ENCODE results near the gene FRMPD4. TPM values are rescaled to one million over a fixed set of nuclear protein-coding genes. Genes with fewer than 3 reads are reported as not detected.

Gene FRMPD4
- total and polyA plus RNA-seq, 10 of the 15 experiments (the other 5 are each of a cell fraction or from before 2014, with no cell fraction given) = not detected

- TF ChIP-seq SUZ12 (IDR thresholded peaks at IDR 0.05; ENCODE audit: unreplicated experiment) (no peak), CTCF (IDR thresholded peaks at IDR 0.05 in 2 of 3, conservative IDR thresholded peaks at IDR 0.05 in 1 of 3; ENCODE audit: control insufficient read depth in 2 of 3, extremely low read depth in 1 of 3, insufficient read depth in 1 of 3, low read depth in 3 of 3, low read length in 3 of 3) (peak; percentile 27 to 44 (median 42); a peak in 4 of 6 replicates), RAD21 (IDR thresholded peaks at IDR 0.05; ENCODE audit: insufficient read depth, low read depth, low read length) (peak; percentile 34), SMC3 (IDR thresholded peaks at IDR 0.05; ENCODE audit: borderline replicate concordance, low read length) (peak; percentile 28; the same call in 1 of the 2 replicates)
- POLR2A ChIA-PET = no interaction called here
- Histone ChIP-seq H2AFZ (ENCODE audit: control insufficient read depth, low read depth, low read length) (no peak overlapping the region), H3K27ac (ENCODE audit: control insufficient read depth, insufficient read depth) (no peak overlapping the region), H3K27me3 (replicated peaks in 1 of 2; ENCODE audit: control insufficient read depth in 2 of 2, insufficient read depth in 2 of 2, low read length in 1 of 2) (peaks cover 0 to 1% of the 10 kb centered on the region in 2 experiments; a peak in 1 of 4 replicates), H3K79me2 (ENCODE audit: control insufficient read depth, insufficient read depth, low read length) (no peaks in the 10 kb centered on the region), H3K4me3 (no peak overlapping the region), H3K4me1 (ENCODE audit: control insufficient read depth, insufficient read depth, low read length) (no peaks in the 10 kb centered on the region), H3K9me3 (replicated peaks; ENCODE audit: control insufficient read depth, insufficient read depth, low read length) (no peaks in the 10 kb centered on the region), H3K4me2 (ENCODE audit: control insufficient read depth, insufficient read depth) (no peak overlapping the region), H3K36me3 (ENCODE audit: control insufficient read depth in 2 of 2, insufficient read depth in 2 of 2, low read length in 1 of 2) (no peaks in the 10 kb centered on the region), H3K9ac (ENCODE audit: control insufficient read depth, insufficient read depth, low read length) (no peak overlapping the region), H4K20me1 (ENCODE audit: control insufficient read depth, insufficient read depth) (no peaks in the 10 kb centered on the region)
- in situ Hi-C loops (cut with MboI) (loop anchor here (5.0 kb wide), 1 partner anchor 200 kb away; no protein-coding TSS in a partner anchor), intact Hi-C loops (cut with micrococcal nuclease; ENCODE audit: unreplicated experiment) (loop anchor here (1.0 to 5.0 kb wide), 4 partner anchors 70 to 1320 kb away; no protein-coding TSS in a partner anchor)
- CTCF ChIA-PET = interaction anchor here (0.6 to 3.6 kb wide), 17 partner anchors 10 to 1174 kb away, joined by 3 to 32 read pairs (median 5); no protein-coding TSS in a partner anchor
- BruUV-seq (replicated peaks) = no TSS peak
- ATAC-seq (peak; percentile 68), FAIRE-seq (no peak), DNase-seq (ENCODE audit: low read depth, low spot score) (no peak)
- WGBS (ENCODE audit: insufficient coverage, insufficient replicate concordance, low lambda C conversion rate, missing lambda C conversion rate) = 61% methylated on average over 3 of the region's 3 CpGs
- SMC1A ChIA-PET (ENCODE audit: uncharacterized antibody, unreplicated experiment) = interaction anchor here (1.0 to 3.2 kb wide), 13 partner anchors 9 to 1320 kb away, joined by 3 to 16 read pairs (median 4); no protein-coding TSS in a partner anchor
- RAD21 ChIA-PET (ENCODE audit: unreplicated experiment) = interaction anchor here (1.4 to 3.0 kb wide), 5 partner anchors 9 to 1171 kb away, joined by 5 to 12 read pairs (median 8); no protein-coding TSS in a partner anchor
Observed at GRCh38 chrX:12702509-12703091, 564.3 kb downstream of the FRMPD4 start.

Data from GM12878 (cell line).